IPS-15b (cell line): ENCODE measurements around the gene STAT6.
"Not testable (repeated sequence)": the region's sequence is repeated elsewhere in the genome, so short reads cannot be mapped to it uniquely, and the experiment has no call there.

Experiments used
- H3K27me3 ChIP-seq: one replicate; pipeline ENCODE4 v1.6.1; 2013; ENCODE audit warnings: low read length; ENCODE audit not compliant: control insufficient read depth, insufficient read depth
- H3K36me3 ChIP-seq: one replicate; pipeline ENCODE4 v1.6.1; 2013; ENCODE audit warnings: low read length; ENCODE audit not compliant: control insufficient read depth, insufficient read depth
- H3K4me1 ChIP-seq: one replicate; pipeline ENCODE4 v1.6.1; 2013; ENCODE audit warnings: mild to moderate bottlenecking, low read length; ENCODE audit not compliant: control insufficient read depth, insufficient read depth
- H3K4me3 ChIP-seq: one replicate; pipeline ENCODE4 v1.5.1; 2013; ENCODE audit warnings: low read depth, low read length
- H3K9ac ChIP-seq: one replicate; pipeline ENCODE4 v1.6.1; 2013; ENCODE audit warnings: low read depth, mild to moderate bottlenecking, low read length
- H3K9me3 ChIP-seq: one replicate; pipeline ENCODE4 v1.6.1; 2013; ENCODE audit warnings: mild to moderate bottlenecking, low read length; ENCODE audit not compliant: control insufficient read depth, insufficient read depth

STAT6 gene

DNA sequence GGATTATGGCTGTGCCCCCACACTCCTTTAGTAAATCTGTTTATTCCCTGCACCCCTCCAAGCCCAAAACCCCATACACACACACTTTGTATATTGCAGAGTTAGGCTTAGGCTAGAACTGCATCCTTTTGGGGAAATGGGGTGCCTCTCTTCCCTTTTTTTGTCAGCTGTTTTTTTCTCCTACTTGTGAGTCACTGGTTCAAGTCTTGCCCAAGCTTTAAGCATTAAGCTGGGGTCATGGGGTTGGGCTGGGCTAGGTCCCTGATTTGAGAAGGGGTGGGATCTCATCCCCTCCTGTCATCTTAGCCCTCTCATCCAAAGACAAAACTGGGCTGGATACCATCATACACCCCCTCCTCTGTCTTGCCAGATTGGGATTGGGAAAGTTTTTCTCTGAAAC is 18.7 kb upstream of the STAT6 start:
- Histone ChIP-seq H3K9me3 (no peaks in the 10 kb centered on the region), H3K4me3 (peak overlapping the region; percentile 91), H3K27me3 (no peaks in the 10 kb centered on the region), H3K36me3 (peaks cover 2% of the 10 kb centered on the region), H3K4me1 (peaks cover 48% of the 10 kb centered on the region), H3K9ac (peak overlapping the region; percentile 49)

DNA sequence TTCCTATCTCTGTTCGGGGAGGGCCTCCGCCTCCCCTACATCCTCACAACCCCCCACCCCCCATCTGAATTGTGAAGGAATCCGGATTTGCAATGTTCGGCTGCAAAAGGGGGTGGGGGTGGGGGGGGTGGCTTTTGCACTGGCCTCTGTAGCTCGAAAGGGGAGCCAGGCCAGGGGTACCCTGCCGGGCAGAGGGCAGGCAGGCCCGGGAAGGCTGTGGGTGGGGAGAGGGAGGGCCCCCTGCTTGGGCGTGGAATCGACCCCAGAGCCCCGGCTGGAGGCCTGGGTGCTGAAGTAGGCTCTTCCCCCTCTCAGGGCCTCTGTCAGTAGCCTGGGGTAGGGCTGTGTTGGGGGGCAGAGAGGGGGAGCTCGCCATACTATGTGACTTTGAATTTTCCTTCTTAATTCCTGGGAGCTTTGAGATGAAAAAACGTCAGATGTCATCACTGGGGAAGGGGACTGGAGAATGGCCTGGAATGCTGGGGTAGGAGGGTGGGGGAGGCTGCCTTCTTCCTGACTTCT is 18.2 kb upstream of the STAT6 start:
- peaks cover 47% of the 10 kb centered on the region for H3K4me1 ChIP-seq
- H3K36me3 ChIP-seq, result peaks cover 2% of the 10 kb centered on the region
- H3K27me3 ChIP-seq, result no peaks in the 10 kb centered on the region
- no peaks in the 10 kb centered on the region for H3K9me3 ChIP-seq
- H3K9ac ChIP-seq, result peak overlapping the region; percentile 12
- H3K4me3 ChIP-seq, result peak overlapping the region; percentile 91

DNA sequence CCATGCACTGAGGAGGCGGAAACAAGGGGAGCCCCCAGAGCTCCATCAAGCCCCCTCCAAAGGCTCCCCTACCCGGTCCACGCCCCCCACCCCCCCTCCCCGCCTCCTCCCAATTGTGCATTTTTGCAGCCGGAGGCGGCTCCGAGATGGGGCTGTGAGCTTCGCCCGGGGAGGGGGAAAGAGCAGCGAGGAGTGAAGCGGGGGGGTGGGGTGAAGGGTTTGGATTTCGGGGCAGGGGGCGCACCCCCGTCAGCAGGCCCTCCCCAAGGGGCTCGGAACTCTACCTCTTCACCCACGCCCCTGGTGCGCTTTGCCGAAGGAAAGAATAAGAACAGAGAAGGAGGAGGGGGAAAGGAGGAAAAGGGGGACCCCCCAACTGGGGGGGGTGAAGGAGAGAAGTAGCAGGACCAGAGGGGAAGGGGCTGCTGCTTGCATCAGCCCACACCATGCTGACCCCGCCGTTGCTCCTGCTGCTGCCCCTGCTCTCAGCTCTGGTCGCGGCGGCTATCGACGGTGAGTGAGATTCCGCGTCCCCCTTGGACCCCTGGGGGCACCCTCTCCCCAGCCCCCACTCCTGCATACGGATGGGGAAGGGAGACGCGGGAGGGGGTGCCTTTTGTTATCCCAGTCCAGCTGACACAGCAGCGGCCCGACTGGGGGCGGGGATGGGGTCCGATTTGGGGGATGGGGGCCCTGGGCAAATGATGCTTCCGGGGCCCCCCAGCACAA is 17.5 kb upstream of the STAT6 start:
- H3K27me3 ChIP-seq, result no peaks in the 10 kb centered on the region
- H3K4me3 ChIP-seq, result peak overlapping the region; percentile 91
- H3K36me3 ChIP-seq, result no peaks in the 10 kb centered on the region
- peaks cover 42% of the 10 kb centered on the region for H3K4me1 ChIP-seq
- no peaks in the 10 kb centered on the region for H3K9me3 ChIP-seq
- H3K9ac ChIP-seq, result peak overlapping the region; percentile 65

DNA sequence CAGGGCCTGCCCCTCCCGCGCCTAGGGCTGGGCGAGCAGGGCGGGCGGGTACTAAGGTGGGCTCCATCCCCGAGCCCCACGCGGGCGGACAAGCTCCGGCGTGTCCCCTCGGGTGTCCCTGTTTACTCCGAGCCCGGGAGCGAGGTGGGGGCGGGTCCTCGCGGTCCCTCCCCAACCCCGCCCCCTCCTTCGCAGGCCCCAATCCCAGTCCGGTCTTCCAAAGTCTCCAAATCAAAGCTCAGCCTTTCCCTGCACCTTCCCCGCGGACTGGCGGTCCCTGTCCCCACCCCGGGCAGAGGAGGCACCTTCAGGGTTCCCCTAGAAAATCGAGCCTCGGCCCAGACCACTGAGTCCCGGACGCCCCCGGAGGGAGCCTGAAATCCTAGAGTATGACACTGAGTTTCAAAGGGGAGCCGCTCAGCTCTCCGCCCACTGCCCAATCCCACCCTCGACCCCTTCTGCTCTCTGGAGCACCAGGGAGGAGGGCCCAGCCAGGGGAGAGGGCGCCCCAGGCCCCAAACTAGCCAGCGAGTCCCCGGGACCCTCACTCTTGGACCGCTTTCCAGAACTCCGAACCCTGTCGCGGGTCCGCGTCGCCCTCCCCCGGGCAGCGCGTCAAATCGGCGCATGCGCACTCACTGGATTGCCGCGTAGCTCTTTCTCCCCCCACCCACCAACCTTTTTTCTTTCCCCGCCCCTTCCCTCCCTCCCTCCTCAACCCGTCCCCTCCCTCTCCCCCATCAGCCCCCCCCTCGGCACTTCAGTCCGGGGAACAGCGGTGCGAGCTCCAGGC is 16.8 kb upstream of the STAT6 start, which contains the start of gene LRP1:
Gene LRP1, plus strand, starts transcription at position 758 of the 793 bp plus-strand sequence. CDS start 482 bp downstream, outside the sequence.
- Histone ChIP-seq H3K4me3 (peak within 1 kb of the TSS; percentile 91), H3K27me3 (no peaks in the 10 kb centered on the region), H3K9me3 (no peaks in the 10 kb centered on the region), H3K36me3 (no peaks in the 10 kb centered on the region), H3K9ac (peak within 1 kb of the TSS; percentile 94), H3K4me1 (peaks cover 36% of the 10 kb centered on the region)

DNA sequence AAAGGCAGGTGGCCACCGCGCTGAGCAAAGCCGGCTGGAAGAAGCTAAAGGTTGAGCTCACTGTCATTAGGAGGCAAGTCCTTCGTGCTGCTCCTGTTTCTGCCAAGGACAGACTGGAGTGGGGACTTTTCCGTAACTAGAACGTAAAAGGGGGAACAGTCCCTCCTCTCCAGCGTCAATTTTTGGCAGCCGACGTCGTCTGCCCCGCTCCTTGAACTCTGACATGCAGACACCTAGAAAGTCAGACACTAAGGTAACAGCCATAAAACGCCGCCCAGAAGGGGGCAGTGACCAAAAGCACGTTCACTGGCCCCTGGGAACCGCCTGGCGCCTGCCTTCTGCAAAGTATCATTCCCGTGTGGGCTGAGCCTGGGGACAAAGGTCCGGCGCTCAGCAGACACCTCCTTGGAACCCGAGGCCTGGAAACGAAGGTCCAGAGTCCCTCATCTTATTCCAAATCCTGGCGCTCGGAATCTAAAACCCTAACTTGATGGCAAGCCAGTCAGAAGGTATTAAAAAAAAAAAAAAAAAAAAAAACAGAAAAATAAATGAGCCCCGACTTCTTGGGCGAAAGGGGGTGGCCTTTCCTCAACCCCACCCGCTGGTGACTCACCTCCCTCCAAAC is 16.1 kb upstream of the STAT6 start:
- Histone ChIP-seq H3K9me3 (no peaks in the 10 kb centered on the region), H3K36me3 (no peaks in the 10 kb centered on the region), H3K9ac (peak overlapping the region; percentile 12), H3K27me3 (no peaks in the 10 kb centered on the region), H3K4me1 (peaks cover 29% of the 10 kb centered on the region), H3K4me3 (peak overlapping the region; percentile 91)

DNA sequence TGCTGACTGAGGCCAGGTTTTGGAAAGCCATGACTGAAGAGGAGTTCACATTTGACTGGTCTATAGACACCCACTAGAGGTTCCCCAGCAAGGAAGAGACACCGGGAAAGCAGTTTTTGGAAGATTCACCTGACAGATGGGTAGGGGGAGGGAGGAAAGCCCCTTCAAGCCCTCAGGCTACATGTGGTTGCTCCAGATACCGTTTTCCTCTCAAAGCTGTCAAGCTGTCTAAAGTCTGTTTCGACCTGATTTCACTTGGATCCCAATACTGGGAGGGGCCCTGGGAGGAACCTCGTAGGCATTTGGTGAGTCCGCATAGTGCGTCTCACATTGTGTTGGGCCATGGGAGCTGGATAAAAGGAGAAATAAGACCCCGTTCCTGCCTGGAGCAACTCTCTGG is 15.4 kb upstream of the STAT6 start:
- Histone ChIP-seq H3K4me3 (peak overlapping the region; percentile 91), H3K27me3 (no peaks in the 10 kb centered on the region), H3K9me3 (no peaks in the 10 kb centered on the region), H3K4me1 (peaks cover 23% of the 10 kb centered on the region), H3K36me3 (no peaks in the 10 kb centered on the region), H3K9ac (peak overlapping the region; percentile 41)

DNA sequence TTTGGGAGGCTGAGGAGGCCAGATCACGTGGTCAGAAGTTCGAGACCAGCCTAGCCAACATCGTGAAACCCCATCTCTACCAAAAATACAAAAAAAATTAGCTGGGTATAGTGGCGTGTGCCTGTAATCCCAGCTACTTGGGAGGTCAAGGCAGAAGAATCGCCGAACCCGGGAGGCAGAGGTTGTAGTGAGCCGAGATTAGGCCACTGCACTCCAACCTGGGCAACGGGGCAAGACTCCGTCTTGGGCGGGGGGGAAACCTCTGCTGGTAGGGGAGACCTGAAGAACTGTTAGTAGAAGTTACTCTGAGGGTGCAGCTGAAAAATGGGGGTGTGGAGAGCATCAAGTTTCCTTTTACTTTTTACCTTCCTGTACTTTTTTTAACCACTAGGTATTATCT is 14.9 kb upstream of the STAT6 start:
- H3K9me3 ChIP-seq, result no peaks in the 10 kb centered on the region
- H3K4me1 ChIP-seq, result peaks cover 18% of the 10 kb centered on the region
- no peaks in the 10 kb centered on the region for H3K27me3 ChIP-seq
- no peak overlapping the region for H3K4me3 ChIP-seq
- no peaks in the 10 kb centered on the region for H3K36me3 ChIP-seq
- H3K9ac ChIP-seq, result no peak overlapping the region

DNA sequence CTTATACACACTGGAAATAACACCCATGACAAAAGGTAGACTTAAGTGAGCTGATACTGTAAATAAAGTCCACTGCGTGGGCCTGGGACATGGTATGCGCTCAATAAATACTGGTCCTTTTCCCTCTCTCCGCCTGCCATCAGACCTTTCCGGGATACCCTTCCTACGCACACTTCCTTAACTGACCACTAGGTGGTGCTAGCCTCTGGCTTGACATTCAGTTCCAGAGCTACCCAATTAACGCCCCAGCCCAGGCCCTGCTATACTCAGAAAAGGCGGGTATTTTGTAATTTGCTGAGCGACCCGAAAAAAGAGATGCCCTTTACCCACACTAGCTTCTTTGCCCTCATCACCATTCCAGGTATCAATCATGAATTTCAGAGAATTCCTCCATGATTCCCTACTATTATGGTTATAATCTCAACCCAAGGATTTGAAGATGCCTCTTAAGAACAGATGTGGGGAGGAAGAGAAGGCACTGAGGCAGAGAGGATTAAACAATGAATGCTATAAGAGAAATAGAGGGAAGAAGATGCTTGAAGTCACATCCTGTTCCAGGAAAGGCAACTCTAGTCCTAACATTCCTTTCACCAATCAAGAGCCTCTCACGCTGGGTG is 13.2 kb upstream of the STAT6 start:
- Histone ChIP-seq H3K9ac (no peak overlapping the region), H3K36me3 (no peaks in the 10 kb centered on the region), H3K9me3 (no peaks in the 10 kb centered on the region), H3K27me3 (no peaks in the 10 kb centered on the region), H3K4me3 (no peak overlapping the region), H3K4me1 (peaks cover 7% of the 10 kb centered on the region)

DNA sequence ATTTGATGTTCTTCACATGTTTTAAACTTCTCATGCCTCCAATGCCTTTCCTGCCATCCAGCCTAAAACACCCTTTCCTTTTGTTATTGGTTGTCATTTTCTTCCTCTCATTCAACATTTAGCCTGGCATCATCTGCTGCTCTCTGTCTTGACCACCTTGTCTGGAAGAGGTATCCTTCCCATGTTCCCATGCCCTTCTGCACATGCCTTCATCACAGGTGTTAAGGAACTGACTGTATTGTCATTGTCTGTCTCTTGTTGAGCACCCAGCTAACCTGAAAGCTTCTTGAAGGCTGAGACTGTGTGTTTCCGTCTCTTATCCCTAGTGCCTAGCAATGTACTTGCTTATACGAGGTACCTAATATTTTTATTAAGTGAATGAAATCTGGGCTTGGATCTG is 12.7 kb upstream of the STAT6 start:
- no peak overlapping the region for H3K9ac ChIP-seq
- no peaks in the 10 kb centered on the region for H3K36me3 ChIP-seq
- H3K4me1 ChIP-seq, result peaks cover 7% of the 10 kb centered on the region
- H3K4me3 ChIP-seq, result no peak overlapping the region
- H3K27me3 ChIP-seq, result no peaks in the 10 kb centered on the region
- no peaks in the 10 kb centered on the region for H3K9me3 ChIP-seq

DNA sequence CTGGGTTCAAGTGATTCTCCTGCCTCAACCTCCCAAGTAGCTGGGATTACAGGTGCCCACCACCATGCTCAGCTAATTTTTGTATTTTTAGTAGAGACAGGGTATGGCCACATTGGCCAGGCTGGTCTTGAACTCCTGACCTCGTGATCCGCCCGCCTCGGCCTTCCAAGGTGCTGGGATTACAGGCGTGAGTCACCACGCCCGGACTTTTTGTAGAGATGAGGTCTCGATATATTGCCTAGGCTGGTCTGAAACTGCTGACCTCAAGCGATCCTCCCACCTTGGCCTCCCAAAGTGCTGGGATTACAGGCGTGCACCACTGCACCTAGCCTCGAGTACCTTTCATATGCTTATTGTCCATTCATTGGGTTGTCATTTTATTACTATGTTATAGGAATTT is 9.6 kb upstream of the STAT6 start:
- H3K36me3 ChIP-seq, H3K9me3 ChIP-seq, H3K27me3 ChIP-seq, H3K9ac ChIP-seq, H3K4me1 ChIP-seq, H3K4me3 ChIP-seq: not testable (repeated sequence)

DNA sequence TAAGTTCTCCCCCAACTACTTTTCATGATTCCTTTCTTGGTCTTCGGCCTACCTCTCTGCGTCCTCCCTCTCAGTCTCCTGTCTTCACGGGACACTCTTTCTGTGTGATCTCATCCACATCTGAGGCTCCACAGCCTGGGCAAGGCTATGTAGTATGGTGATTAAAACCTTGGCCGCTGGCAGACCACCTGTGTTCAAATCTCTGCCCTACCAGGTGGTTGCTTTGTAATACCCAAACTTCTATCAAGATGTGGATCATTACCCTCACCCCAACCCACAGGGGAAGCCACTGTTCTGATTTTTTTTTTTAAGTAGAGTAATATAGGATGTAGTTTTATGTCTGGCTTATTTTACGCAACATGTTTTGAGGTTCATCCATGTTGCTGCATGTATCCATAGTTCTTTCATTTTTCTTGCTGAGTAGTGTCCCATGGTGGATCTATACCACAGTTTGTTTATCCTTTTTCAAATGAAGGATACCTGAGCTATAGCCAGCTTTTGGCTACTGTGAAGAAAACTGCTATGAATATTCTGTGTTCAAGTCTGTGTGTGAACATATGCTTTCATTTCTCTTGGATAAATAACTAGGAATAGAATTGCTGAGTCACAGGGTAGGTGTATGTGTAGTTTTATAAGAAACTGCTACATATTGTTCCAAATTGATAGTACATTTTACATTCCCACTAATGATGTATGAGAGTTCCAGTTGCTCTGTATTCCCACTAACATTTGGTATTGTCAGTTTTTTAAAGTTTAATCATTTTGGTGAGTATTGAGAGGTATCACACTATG is 8.3 kb upstream of the STAT6 start:
- H3K4me3 ChIP-seq, result no peak overlapping the region
- H3K36me3 ChIP-seq, result no peaks in the 10 kb centered on the region
- H3K9ac ChIP-seq, result no peak overlapping the region
- H3K9me3 ChIP-seq, result no peaks in the 10 kb centered on the region
- H3K4me1 ChIP-seq, result no peaks in the 10 kb centered on the region
- no peaks in the 10 kb centered on the region for H3K27me3 ChIP-seq
